RWPE1 (cell line): Measurements from ENCODE around the gene PDCD10.

Experiments
- CTCF ChIA-PET: fragments of 350-600 bp; sonication (Branson Sonifier 250); formaldehyde crosslinking; extraction: SDS; loops from one replicate; lab custom pipeline; 2021; lab: Yijun Ruan, JAX
- POLR2A ChIA-PET: fragments of 400-600 bp; formaldehyde crosslinking; extraction: SDS; loops from one replicate; lab custom pipeline; 2020; ENCODE audit warnings: antibody characterized with exemption; ENCODE audit not compliant: low non-redundant PET; lab: Yijun Ruan, JAX
- DNase-seq: peaks from one replicate; pipeline ENCODE4 v3.0.0; 2012; ENCODE audit warnings: low spot score
- H3K27ac ChIP-seq: fragments of 450-650 bp; 2 replicates; pipeline ENCODE4 v1.5.1; 2017
- CTCF ChIP-seq: fragments of 450-650 bp; conservative IDR thresholded peaks from 2 replicates; pipeline ENCODE4 v1.5.1; 2017; ENCODE audit warnings: low read depth, mild to moderate bottlenecking

PDCD10 gene

GRCh38 chr3:167734498-167735232 is at the start of gene PDCD10:
Gene PDCD10 (minus strand): TSS chr3:167734892. CDS start chr3:167720157, 14,735 bp downstream.
- peak within 1 kb of the TSS; percentile 97 for H3K27ac ChIP-seq
- no peak for TF ChIP-seq CTCF
- ChIA-PET CTCF (no interaction called here), POLR2A (no interaction called here)
- DNase-seq = peak; percentile 91

- POLR2A ChIA-PET = no interaction called here
- CTCF ChIA-PET = no interaction called here
- no peak overlapping the region for H3K27ac ChIP-seq
- no peak for TF ChIP-seq CTCF
- no peak for DNase-seq
These were observed 49.1 kb upstream of the PDCD10 start for GRCh38 chr3:167783781-167784180.

GRCh38 chr3:167780214-167780883 is 45.7 kb upstream of the PDCD10 start:
- no peak overlapping the region for H3K27ac ChIP-seq
- TF ChIP-seq CTCF = no peak
- CTCF ChIA-PET = no interaction called here
- no peak for DNase-seq
- POLR2A ChIA-PET = no interaction called here

GRCh38 chr3:167777356-167777755 is 42.7 kb upstream of the PDCD10 start:
- no peak for DNase-seq
- ChIA-PET POLR2A (no interaction called here), CTCF (no interaction called here)
- no peak for TF ChIP-seq CTCF
- H3K27ac ChIP-seq = no peak overlapping the region

- no peak overlapping the region for H3K27ac ChIP-seq
- DNase-seq = no peak
- ChIA-PET POLR2A (no interaction called here), CTCF (no interaction called here)
- TF ChIP-seq CTCF = no peak
These were observed 41.5 kb upstream of the PDCD10 start for GRCh38 chr3:167776066-167776685.

- CTCF ChIA-PET = no interaction called here
- no peak for DNase-seq
- TF ChIP-seq CTCF = no peak
- POLR2A ChIA-PET = no interaction called here
- H3K27ac ChIP-seq = no peak overlapping the region
These were observed 38.9 kb upstream of the PDCD10 start for GRCh38 chr3:167773584-167773983.
